GM19455 (cell line): ENCODE data around the gene TUG1.

Experiments used
- ATAC-seq: cut with Tn5 transposase; IDR thresholded peaks from one replicate; pipeline ENCODE4 v1.9.1; 2021; ENCODE audit not compliant: unreplicated experiment

TUG1 gene

DNA sequence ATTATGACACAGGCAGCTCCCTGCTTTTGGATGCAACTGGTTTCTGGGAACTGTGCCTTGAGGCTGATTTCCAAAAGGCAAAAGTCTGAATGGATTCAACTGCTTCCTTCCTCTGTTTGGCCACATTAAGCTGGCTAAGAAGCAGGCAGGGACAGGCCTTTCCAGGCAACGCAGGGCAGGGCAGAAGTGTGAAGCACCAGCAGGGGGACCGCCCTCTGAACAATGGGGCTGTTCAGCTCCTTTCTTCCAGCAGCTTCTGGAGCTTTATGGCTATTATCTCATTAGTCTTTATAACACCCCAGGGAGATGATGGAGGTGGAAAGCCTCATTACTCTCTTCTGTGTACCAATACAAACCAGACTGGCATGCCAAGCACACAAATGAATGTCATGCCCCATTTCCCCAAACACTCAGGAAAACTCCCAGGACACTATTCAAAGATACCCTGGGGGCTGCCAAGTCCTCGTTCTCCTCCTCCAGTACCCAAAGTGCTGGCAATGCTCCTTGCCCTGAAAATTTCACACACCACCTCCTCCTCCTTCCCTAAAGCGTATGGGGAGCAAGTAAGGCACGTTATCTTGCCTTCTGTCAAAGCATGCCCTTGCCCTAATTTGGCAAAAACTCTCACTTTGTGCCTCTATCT lies 21.8 kb upstream of the TUG1 start:
- ATAC-seq = no peak

DNA sequence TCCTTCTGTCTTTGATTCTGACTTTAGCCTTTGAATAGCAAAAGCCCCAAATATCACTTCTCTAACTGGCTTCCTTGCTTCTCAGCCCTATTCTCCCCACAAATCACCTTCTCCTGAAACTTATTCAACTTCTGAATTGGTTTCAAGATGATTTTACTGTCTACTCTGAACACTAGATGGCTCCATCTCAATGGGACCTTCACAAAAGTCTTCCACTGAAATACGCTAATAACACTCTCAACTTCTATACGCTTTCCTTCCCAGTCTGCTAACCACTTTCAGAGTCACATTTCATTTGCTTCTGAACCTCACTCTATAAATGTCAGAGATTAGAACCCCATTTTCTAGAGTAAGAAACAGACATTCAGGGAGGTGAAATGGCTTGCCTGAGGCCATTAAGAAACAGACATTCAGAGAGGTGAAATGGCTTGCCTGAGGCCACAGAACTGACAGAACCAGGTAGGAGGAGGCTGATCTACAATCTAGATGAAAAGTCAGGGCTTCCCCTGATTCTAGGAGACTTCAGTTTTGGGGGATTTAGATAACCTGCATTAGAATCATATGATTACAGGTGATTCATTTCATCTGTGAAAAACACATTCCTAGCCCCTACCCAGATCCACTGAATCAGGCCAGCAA lies 21.1 kb upstream of the TUG1 start:
- no peak for ATAC-seq

DNA sequence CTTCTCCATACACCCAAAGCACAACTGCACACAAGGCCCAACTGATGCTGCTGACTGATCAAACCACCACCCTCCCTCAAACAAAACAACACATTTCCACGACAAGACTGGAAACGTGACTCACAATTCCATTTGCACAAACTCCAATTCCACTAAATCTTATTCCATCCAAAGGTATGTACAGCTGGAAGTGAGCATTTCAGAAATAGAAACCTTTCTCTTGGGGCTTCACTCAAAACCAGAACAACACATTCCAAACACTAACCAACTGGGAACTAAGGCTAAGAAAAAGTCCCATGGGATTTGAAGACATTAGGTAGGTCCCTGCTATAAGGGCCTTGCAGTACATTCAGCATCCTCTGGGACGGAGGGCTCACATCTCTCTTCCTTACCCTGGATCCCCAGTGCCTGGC lies 20.1 kb upstream of the TUG1 start:
- no peak for ATAC-seq

DNA sequence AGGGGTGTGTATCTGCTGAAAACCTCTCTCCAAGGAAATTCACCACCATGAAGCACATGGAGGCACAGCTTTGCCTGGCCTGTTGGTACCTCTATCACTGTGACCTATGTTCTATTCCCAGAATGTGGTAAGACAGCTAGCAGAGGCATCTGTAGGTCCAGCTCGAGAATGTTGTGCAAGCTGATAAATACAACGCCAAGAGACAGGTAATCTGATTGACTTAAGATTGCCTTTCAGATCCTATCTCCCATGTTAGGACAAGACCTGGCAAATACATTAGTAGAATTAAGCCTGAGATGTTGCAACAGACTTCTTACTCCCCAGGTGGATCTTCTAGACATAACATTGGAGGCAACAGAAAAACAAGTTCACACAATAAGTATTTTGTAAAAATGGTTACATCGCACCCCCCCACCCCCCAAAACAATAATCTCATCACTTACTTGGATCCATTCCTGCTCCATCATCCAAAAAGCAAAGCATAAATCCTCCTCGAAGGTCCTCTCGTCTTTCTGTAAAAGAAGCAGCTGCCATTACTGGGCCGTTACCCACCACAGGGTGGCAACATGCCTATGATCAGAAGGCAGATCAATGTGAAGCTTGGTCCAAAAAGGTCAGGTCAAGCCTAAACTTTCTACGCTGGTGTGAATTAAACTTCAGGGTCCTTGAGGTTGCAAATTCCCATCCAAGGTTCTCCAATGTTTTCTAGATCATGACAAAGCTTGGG lies 19.0 kb upstream of the TUG1 start:
- no peak for ATAC-seq

DNA sequence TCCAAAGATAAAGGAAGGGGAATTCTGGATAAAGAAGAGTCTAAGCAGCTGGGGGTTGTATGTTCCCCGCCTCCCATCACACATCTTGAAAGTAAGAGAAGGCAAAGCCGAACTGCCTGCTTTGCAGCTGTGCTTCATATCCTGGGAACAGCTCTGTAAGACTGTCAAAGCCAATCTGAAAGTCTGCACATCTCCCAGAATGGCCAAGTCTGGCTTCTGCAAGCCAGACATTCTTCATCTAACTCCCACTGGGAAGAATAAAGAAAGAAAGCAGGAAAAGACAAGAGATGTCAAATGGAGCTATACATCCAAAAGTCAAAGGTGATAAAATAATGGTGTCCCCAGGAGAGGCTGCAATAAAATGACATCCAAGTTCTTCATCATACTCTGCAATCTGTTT lies 15.9 kb upstream of the TUG1 start:
- no peak for ATAC-seq

DNA sequence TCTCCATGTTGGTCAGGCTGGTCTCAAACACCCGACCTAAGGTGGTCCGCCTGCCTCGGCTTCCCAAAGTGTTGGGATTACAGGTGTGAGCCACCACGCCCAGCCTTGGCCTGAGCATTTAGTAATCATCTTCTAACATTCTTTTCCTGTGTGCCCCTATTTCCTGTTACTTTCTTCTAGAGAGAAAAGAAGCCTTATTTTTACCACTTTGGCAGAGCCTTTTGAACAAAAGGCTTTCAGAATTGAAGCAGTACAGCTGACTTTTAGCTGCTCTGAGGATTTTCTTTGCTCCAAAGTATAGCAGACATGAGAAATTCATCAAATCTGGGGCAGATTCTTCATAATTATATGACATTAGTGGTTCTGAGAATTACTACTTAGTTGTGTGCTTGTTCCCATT lies 13.9 kb upstream of the TUG1 start:
- ATAC-seq = no peak

DNA sequence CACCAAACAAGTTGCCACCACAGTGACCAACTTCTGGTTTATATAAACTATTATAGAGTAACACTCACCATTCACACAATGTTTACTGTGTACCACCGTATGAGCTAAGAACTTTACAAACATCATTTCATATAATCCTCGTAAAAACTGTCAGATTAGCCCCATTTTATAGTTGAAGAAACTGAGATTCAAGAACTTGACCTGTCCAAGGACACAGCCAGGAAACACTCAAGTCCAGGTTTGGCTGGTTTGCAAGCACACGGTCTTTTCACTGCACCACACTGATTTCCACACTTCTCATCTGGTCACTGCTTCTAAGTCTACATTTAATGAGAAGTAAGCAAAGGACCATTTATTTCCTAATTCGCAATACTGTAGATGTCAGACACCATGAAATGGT lies 4.2 kb upstream of the TUG1 start:
- ATAC-seq = no peak

DNA sequence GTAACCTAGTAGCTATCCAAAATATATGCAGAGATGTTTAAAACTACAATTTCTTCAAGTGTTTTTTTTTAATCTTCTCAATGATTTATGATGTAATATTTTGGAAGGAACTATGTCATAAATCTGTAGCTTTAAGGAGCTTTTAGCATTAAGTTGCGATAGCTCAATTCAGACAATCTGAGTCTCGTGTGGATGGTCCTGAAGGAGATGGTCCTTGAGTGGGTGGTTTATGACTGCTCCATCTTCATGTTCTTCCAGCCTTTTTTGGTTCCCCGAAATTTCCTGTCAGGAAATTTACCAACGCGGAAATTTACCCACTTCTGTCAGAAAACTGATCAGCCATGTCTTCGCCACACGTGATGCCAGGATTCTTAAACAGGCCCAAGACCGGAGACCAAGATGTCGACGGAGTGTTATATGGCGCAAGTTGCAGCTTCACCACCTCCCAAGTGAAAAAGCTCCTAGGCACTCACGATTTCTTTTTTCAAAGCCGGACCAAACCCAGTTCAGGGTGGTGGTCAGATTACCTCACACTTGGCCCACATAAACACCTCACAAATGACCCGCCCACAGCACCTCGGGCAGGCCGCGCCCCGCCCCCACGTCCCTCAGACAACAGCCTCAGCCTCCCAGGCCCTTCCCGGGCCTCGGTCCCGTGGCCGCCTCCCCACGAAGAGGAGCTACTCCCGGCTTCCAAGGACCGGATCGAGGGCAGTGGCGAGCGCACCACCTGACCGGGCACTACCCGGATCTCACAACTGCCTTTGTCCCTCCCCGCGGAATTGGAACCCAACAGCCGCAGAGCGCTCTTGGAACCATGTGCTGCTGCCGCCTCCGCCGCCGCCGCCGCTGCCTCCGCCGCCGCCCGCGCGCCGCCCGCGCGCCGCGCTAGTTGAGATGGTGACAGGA lies 796 bp upstream of the TUG1 start, which contains the start of gene MORC2:
Gene MORC2 (minus strand): TSS at position 760 of the 909 bp plus-strand sequence. CDS start 885 bp downstream, outside the sequence.
- ATAC-seq = peak; percentile 26

DNA sequence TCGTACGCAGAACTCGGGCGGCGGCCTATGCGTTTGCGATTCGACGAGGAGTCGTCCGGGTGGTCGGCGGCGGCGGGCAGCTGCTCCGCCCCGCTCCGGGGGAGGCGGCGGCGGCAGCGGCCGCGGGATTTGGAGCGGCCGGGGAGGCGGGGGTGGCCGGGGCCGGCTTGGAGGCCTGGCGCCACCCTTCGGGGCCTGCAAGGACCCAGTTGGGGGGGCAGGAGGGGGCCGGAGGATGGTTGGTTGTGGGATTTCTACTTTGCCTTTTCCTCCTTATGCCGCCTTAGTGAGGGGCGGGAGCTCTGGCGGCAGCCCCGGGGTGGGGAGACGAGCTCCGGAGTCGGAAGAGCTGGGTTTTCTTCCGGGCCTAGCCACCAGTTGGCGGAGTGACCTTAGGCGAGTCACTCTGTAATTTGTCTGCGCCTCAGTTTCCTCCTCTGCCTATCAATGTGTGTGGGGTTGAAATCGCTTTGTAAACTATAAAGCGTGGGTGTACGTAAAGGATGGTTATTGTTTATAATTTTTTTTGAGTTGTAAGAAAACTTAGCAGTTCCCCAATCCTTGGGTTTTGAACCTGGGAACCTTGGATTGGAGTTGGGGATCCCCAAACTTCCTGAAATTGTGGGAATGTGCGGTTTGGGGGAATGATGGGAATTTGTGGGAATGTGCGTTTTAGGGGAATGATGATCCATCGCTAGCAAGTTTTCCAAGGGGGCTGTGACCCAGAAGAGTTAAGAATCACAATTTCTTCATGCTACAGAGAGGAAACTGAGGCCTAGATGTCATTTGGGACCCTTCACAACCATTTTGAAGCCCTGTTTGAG lies 679 bp downstream of the TUG1 start:
- ATAC-seq = peak; percentile 39

DNA sequence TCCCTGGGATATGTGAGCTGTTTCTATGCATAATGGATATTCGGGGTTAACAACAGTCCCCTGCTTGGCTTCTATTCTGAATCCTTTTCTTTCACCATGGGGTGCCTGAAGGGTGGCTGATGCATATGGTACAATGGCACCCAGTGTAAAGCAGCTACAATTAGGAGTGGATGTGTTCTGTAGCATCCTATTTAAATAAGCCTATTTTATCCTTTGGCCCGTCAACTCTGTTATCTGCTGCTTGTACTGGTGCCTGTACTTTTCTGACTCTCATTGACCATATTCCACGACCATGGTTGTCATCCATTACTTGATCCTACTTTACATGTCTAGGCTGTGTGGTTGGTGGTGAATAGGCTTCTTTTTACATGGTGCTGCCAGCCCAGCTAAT lies 1.3 kb downstream of the TUG1 start:
- ATAC-seq = no peak

DNA sequence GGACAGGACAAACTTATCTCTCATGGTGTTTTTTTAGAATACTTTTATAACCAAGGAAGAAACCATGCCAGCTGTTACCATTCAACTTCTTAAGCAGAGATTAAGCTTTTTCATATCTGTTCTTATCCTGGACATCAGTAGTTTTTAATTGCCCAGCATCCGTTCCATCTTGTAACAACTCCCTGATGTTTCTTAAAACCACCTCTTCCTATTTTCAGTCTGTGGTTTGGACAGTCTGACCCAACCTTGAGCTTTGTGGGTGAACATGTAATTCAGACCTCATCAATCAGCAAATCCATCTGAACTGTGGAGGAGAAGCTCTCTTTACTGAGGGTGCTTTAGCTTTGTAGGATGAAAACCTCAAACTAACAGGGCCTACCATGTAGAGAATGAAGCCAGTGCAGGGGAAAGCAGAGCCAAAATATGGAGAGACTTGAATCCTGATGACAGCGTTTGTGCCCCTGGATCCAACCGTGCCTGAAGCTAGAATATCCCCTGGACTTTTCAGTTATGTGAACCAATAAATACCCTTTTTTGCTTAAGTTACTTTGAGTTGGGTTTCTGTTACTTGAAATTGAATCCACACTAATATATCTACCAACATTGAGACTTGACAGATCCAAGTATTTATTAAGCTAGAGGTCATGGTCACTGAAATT lies 9.4 kb downstream of the TUG1 start:
- ATAC-seq = no peak

DNA sequence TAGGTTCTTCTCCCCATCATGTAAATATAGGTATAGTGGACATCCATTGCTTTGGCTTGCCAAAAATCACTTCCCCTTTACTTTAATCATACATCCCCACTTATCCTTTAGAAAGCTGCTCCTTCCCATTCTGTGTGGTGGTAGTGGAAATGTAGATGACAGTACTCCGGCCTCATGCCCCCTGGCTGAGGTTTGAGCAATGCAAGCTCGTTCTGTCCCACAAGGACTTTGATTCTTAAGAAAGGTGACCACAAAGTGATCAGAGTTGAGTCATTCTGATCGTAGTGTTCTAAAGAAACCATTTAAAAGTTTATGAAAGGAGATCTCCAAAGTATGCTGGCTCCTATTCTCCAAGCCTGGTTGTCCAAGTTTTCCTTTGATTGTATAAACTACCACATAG lies 10.9 kb downstream of the TUG1 start:
- ATAC-seq = no peak

DNA sequence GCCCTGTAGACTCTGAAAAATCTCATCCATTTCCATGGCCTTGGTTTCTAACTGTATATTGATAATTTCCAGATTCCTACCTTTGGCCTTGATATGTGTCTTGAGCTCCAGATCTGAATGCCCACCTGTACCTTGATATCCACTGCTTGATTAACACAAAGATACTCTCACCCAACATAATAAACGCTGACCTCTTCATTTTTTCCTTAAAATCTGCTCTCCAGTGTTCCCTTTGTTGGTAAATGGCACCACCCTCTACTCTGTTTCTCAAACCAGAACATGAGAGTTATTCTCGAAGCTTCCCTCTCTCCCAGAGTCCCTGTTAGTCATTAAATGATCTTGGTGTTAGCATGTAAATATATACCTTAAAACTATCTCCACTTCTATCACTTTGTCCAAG lies 13.4 kb downstream of the TUG1 start:
- ATAC-seq = no peak

DNA sequence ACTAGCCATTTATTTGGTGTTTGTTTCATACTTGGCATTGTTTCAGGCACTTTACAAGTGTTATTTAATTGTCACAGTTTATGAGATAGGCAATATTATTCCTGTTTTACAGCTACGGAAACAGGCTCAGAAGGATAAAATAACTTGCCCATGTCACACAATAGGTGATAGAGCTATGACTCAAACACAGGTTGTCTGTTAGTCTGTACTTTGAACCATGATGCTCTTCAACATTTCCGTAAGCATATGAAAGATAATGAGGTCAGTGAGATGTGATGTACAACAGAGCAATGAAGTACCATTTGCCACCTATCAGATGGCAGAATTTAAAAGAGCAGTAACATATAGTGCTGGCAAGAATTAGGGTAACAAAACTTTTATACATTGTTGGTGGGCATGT lies 15.3 kb downstream of the TUG1 start:
- ATAC-seq = no peak

DNA sequence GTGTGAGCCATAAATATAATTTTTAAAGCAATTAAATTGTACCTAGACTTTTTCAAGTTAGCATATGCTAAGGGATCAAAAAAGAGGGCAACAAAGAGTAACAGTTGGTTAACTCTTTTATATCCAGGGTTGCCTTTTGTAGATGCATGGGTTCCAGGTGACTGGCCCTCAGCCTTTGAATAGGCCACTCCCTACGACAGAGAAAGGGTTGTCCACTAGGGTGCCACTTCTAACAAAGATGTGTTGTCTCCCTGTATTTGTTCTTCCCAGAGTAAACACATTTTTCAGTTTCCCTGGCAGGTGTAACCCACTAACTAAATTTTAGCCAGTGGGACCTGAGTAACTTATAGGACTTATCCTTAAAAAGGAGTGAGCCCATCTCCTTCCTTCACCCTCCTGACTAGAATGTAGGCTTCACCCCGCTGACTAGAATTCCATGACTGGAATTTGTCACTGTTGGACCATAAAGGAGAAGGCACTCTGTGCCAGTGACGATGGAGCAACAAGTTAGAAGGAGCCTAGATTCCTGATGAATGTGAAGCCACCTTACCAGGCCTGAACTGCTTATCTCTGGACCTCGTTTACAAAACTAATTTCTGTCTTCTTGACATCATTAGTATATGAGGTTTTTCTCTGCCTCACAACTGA lies 16.6 kb downstream of the TUG1 start:
- ATAC-seq = no peak

DNA sequence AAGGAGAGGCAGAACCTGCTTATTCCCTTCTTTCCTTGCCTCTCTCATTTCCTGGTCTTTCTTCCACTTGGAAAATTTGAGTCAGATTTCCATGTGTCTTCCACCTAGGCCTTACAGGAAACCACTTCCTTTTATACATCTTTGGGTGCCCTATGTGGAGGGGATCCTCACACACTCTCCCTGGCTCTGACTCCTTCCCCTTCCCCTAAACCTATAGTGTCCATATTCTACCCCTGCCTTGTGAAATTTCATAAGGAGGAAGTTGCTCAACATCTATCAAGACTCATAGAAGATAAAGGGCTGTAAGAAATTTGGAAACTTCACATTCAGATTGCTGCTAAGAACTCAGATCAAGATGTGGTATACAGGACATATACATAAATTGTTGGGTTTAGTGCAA lies 20.4 kb downstream of the TUG1 start:
- ATAC-seq = no peak

DNA sequence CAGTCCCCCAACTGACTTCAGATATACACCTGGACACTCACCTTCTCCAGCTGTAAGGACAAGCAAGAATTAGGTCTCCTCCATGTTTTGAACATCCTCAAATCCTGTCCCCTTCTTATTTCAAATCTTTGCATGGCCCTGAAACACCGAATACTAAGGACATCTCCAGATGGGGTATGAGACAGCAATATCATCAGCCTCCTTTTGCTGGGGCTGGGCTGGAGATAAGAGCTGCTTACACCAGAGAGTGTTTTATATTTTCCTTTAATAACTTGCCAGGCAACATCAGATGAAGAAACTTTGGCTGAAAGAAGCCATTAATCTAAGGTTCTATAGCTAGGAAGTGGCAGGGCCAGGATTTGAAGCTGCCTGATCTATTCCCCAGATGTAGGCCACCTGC lies 21.6 kb downstream of the TUG1 start:
- no peak for ATAC-seq

DNA sequence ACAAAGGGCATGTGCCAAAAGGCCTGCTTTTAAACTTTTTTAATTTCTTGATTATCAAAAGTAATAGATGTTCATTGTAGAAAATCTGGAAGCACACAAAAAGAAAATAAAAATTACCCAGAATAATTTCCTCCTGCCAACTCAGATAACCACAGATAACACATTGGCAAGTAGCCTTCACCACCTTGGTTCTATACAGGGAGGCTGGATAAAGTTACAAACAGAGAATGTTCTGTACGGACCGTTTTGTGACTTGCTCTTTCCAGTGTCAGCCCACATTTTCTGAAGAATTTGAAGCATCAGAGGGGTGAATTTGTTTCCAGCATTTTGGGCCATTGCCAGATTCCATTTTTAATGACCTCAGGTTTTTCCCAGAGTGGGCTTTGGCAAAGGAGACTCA lies 23.5 kb downstream of the TUG1 start:
- ATAC-seq = no peak

DNA sequence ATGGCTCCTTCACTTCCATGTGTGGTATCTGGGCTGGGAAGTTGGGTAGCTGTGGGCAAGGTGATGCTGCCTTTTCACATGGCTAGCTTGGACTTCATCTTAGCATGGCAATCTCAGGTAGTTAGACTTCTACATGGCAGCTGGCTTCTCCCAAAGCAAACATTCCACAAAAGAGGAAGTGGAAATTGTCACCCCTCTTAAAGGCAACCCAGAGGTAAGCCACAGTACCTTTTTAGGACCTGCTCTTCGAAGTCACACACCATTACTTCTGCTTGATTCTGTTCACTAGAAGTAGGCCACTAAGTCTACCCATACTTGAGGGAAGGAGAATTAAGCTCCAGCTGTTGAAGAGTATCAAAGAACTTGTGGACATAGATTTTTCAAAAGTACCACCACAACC lies 25.9 kb downstream of the TUG1 start:
- ATAC-seq = no peak
